Measurements from ENCODE around the gene MOSPD2. TPM values are rescaled to one million over a fixed set of nuclear protein-coding genes. Genes with fewer than 3 reads are reported as not detected.

The MOSPD2 gene
- total RNA-seq, 4 donors from 2014 or later: 19.0 to 35.8 (median 21.9) TPM

DNA sequence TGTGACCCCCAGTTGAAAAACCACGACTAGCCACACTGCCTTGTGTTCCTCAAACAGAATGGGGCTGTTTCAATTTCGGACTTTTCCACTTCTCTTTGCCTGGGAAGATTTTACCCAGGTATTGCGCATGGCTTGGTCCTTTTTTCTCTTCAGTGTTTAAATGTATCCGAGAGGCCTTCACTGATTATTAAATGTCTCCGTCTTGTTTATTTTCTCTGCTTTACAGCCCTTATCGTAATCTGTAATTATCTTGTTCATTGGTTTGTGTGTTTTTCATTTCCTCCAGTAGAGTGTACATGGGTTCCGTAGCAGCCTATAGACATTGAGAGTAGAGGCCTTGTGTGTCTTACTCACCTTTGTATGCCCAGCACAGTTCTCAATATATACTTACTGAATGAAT lies 2.4 kb downstream of the MOSPD2 start:
- ATAC-seq (ENCODE audit: low FRiP score): no peak
- no peak for TF ChIP-seq CTCF (IDR thresholded peaks at IDR 0.05)

GRCh38 chrX:14883826-14884225 lies 10.6 kb downstream of the MOSPD2 start:
- no peak for TF ChIP-seq CTCF (IDR thresholded peaks at IDR 0.05)

More for the DNA sequence above, 2.4 kb downstream of the MOSPD2 start:
- DNase-seq (ENCODE audit: low spot score): no peak

DNA sequence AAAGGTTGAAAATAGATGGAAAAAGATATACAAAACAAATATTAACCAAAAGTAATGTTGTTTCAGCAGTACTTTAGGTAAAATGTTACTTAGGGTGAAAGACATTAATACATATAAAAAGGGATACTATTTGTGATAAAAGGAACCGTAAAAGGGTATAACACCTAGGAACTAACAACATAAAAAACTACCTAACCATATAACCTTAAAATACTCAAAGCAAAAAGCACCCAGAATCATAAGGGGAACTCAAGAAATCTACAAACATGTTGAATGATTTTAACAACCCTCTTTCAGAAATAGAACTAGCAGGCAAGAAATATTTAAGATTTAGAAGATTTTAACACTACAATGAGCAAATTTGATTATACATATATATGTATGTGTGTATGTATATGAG lies 11.5 kb downstream of the MOSPD2 start:
- no peak for TF ChIP-seq CTCF (IDR thresholded peaks at IDR 0.05)
- no peak for DNase-seq (ENCODE audit: low spot score)
- no peak for ATAC-seq (ENCODE audit: low FRiP score)

More at GRCh38 chrX:14883826-14884225, 10.6 kb downstream of the MOSPD2 start:
- ATAC-seq (ENCODE audit: low FRiP score) (no peak), DNase-seq (ENCODE audit: low spot score) (no peak)

GRCh38 chrX:14886252-14886651 lies 13.0 kb downstream of the MOSPD2 start:
- ATAC-seq (ENCODE audit: low FRiP score): no peak
- no peak for DNase-seq (ENCODE audit: low spot score)
- no peak for TF ChIP-seq CTCF (IDR thresholded peaks at IDR 0.05)

DNA sequence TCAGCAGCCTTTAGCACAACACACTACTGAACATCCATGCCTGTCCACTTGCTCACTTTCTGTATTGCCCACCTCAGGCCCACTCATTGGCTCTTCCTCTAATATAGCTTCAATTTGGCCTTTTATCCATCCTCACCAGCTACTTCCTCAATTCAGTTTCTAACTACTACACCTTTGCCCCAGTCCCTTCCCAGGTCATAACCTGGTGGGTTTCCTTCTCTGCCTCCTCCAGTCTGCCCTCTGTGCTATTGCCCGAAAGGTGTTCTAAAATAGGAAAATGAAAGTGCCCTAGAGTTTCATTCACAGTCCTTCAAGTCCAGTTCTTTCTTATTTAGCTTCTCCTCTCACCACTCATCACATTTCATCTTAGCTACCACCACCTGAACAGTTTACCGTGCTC lies 23.1 kb downstream of the MOSPD2 start:
- no peak for ATAC-seq (ENCODE audit: low FRiP score)
- no peak for DNase-seq (ENCODE audit: low spot score)
- no peak for TF ChIP-seq CTCF (IDR thresholded peaks at IDR 0.05)

DNA sequence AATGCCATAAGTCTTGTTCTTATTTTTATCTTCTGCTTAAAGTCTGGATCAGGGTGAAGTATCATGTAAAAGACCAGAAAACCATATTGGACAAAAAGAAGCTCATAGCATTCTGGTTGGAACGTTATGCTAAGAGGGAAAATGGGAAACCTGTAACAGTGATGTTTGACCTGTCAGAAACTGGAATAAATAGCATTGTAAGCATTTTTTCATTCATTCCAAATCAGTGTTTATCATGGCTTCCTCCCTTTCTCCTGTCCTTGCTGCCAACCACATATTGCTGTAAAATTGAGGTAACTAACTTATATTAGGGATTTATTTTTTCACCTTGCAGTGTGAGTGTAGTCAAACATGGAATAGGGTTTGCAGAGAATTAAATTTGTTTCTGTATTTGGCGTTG lies 23.8 kb downstream of the MOSPD2 start:
- ATAC-seq (ENCODE audit: low FRiP score) (no peak), DNase-seq (ENCODE audit: low spot score) (no peak)
- no peak for TF ChIP-seq CTCF (IDR thresholded peaks at IDR 0.05)

DNA sequence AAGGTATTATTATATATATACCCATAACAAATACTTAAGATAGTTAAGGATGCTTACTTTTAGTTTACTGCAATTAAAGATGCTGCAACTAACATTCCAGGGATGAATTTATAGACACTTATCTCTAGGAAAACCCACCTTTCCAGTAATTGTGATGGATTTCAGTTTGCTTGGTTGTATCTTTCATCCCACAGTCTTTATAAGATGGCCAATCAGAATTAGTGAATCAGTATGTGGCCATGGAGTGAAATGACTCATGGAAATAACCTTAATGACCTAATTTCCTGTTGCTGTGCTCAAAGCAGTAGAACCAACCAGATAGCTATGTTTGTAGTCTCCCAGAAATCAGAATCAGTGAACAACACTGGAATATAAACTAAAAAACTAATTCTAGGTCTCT lies 26.4 kb downstream of the MOSPD2 start:
- peak; percentile 28 for ATAC-seq (ENCODE audit: low FRiP score)
- TF ChIP-seq CTCF (IDR thresholded peaks at IDR 0.05): no peak
- no peak for DNase-seq (ENCODE audit: low spot score)

Measured in omental fat pad (tissue), 4 donors.